Activated T-cell treated with anti-CD3 and anti-CD28 coated beads, Interleukin-2, amount 50 U/mL, for 72 hours (primary cell): ENCODE results near the gene EIF2D. TPM values are rescaled to one million over a fixed set of nuclear protein-coding genes. Genes with fewer than 3 reads are reported as not detected.
A peak's percentile ranks its signal among the peaks of the same experiment; 100 is the strongest.
"Not testable (repeated sequence)": the region's sequence is repeated elsewhere in the genome, so short reads cannot be mapped to it uniquely, and the experiment has no call there.

Experiments used
- ATAC-seq, 2 donors: fragments of 150-1000 bp; cut with Tn5 transposase; replicated peaks in 1 of 2; 2 replicates each; pipeline ENCODE4 v1.10.0; 2021; ENCODE audit warnings: moderate library complexity in 2 of 2, mild to moderate bottlenecking in 1 of 2
- DNase-seq, 2 donors: peaks; one replicate each; pipeline ENCODE4 v3.0.0; 2021 to 2022; ENCODE audit warnings: mixed read lengths in 1 of 2
- H3K27ac Mint-ChIP-seq: one replicate; pipeline ENCODE4 v1.8.0; 2022; ENCODE audit warnings: mild to moderate bottlenecking, moderate library complexity, mixed read lengths
- H3K27me3 Mint-ChIP-seq: one replicate; pipeline ENCODE4 v1.8.0; 2022; ENCODE audit warnings: low read depth, mixed read lengths
- H3K36me3 Mint-ChIP-seq, 2 donors: one replicate each; pipeline ENCODE4 v1.8.0; 2022; ENCODE audit warnings: mixed read lengths in 2 of 2, mild to moderate bottlenecking in 1 of 2; ENCODE audit not compliant: insufficient read depth in 2 of 2
- H3K4me1 Mint-ChIP-seq: one replicate; pipeline ENCODE4 v1.8.0; 2022; ENCODE audit warnings: low read depth, mixed read lengths
- H3K4me3 Mint-ChIP-seq, 2 donors: one replicate each; pipeline ENCODE4 v1.8.0; 2022; ENCODE audit warnings: mild to moderate bottlenecking in 2 of 2, mixed read lengths in 2 of 2, moderate library complexity in 2 of 2
- H3K9me3 Mint-ChIP-seq, 2 donors: one replicate each; pipeline ENCODE4 v1.8.0; 2022; ENCODE audit warnings: mixed read lengths in 2 of 2
- total RNA-seq, 2 donors: library from RNA; stranded (reverse); gene quantifications; one replicate each; pipeline ENCODE4 v1.2.3, GENCODE V29; 2022

The EIF2D gene
- total RNA-seq, 2 donors from 2014 or later: 129 to 158 TPM

- Mint-ChIP-seq H3K36me3 (peaks cover 0 to 3% of the 10 kb centered on the region in 2 donors), H3K4me3 (no peak overlapping the region), H3K9me3 (no peaks in the 10 kb centered on the region), H3K27ac (no peak overlapping the region), H3K27me3 (peaks cover 30% of the 10 kb centered on the region), H3K4me1 (peaks cover 17% of the 10 kb centered on the region)
- peak; percentile 27 to 29 for DNase-seq
- ATAC-seq: no peak
These were observed 18.8 kb upstream of the EIF2D start for GRCh38 chr1:206631085-206631509.

DNA sequence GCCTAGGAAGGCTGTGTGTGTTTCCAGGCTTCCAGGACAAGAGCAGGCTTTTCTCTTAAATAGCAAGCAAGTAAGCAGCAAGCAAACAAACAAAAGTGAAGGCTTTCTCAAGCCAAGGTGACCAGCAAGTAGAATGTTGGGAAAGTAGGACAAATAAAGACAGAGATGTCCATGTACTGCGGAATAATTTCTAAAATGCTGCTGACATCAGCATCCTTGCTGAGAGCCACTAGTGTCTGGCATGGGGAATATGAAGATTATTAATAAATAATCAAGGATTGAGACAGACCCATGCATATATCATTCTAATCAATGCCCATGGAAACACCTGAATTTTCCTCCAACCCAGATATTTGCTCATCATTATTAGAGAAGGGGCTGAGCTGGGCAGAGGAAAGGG, 16.7 kb upstream of the EIF2D start:
- H3K36me3 Mint-ChIP-seq: peaks cover 0 to 3% of the 10 kb centered on the region in 2 donors
- H3K9me3 Mint-ChIP-seq: no peaks in the 10 kb centered on the region
- peaks cover under 1% of the 10 kb centered on the region for H3K4me1 Mint-ChIP-seq
- DNase-seq (no peak), ATAC-seq (no peak)
- no peak overlapping the region for H3K4me3 Mint-ChIP-seq
- H3K27ac Mint-ChIP-seq: no peak overlapping the region
- H3K27me3 Mint-ChIP-seq: peaks cover 36% of the 10 kb centered on the region

- not testable (repeated sequence) for H3K36me3 Mint-ChIP-seq, H3K27ac Mint-ChIP-seq, H3K4me3 Mint-ChIP-seq, H3K4me1 Mint-ChIP-seq, DNase-seq, ATAC-seq, H3K9me3 Mint-ChIP-seq
- peaks cover 20% of the 10 kb centered on the region for H3K27me3 Mint-ChIP-seq
These were observed 14.1 kb upstream of the EIF2D start for GRCh38 chr1:206626396-206626795.

DNA sequence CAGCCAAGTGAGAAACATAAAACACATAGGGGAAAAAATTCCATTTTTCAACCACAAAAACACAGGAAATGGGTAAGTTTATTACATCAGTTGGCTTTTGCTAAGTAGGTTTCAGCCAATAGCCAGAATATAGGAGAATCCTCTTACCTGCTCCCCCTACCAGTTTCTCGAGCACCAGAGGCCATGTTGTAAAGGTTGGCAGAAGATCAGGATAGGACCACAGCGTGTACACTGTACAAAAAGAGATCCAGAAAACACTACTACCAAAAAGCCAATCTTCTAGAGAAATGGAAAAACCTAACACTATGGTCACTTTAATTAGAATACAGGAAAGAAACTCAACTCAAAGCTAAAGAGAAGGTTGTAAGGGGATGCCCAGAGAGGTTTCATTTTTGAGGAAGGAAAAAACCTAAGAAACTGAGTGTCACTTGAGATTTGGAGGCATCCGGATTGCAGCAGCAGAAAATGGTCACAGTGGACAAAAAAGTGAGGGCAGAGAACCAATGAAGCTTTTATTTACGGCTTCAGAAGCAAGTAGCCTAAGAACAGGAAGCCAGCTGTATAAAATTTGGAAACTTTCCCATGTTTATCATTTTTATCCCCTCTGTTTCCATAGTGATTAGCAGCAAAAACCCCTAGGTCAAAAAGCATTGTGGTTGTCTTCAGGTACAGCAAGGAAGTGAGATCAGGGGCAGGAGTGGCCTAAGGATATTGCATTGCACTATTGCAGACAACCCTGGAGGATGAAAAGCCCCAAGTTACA, 2.9 kb downstream of the EIF2D start:
- DNase-seq (no peak), ATAC-seq (peak; percentile 46 to 53)

GRCh38 chr1:206608108-206608698, 4.1 kb downstream of the EIF2D start:
- Mint-ChIP-seq H3K27me3 (no peaks in the 10 kb centered on the region), H3K4me3 (peak overlapping the region; percentile 65 to 90), H3K4me1 (peaks cover 61% of the 10 kb centered on the region), H3K36me3 (peaks cover 7 to 33% of the 10 kb centered on the region in 2 donors), H3K27ac (peak overlapping the region; percentile 26), H3K9me3 (no peaks in the 10 kb centered on the region)
- DNase-seq (peak; percentile 69 to 74), ATAC-seq (no peak)

More for the DNA sequence above, 2.9 kb downstream of the EIF2D start:
- H3K27me3 Mint-ChIP-seq: no peaks in the 10 kb centered on the region
- H3K27ac Mint-ChIP-seq: peak overlapping the region; percentile 98
- peaks cover 61% of the 10 kb centered on the region for H3K4me1 Mint-ChIP-seq
- peak overlapping the region; percentile 65 to 90 for H3K4me3 Mint-ChIP-seq
- no peaks in the 10 kb centered on the region for H3K9me3 Mint-ChIP-seq
- peaks cover 7 to 29% of the 10 kb centered on the region in 2 donors for H3K36me3 Mint-ChIP-seq

DNA sequence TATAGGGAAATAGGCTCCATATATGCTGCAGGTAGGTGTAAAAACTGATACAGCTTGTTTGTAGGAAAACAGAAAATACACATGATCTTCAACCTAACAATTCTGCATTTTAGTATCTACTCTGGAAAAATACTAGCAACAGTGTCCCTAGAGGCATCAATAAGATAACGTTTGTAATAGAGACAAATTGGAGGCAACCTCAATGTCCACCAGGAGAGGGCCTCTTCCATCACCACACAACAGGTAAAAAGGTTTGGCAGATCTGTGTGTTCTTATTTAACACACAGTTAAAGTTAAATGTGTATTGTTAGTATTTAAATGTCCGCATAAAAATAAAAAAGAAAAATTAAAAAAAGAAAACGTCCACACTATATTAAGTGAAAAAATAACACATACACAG, 5.4 kb downstream of the EIF2D start:
- H3K4me1 Mint-ChIP-seq: peaks cover 59% of the 10 kb centered on the region
- peak overlapping the region in 1 of 2 donors; percentile 61 for H3K4me3 Mint-ChIP-seq
- DNase-seq: no peak
- H3K9me3 Mint-ChIP-seq: no peaks in the 10 kb centered on the region
- no peak for ATAC-seq
- peaks cover 7 to 35% of the 10 kb centered on the region in 2 donors for H3K36me3 Mint-ChIP-seq
- no peaks in the 10 kb centered on the region for H3K27me3 Mint-ChIP-seq
- H3K27ac Mint-ChIP-seq: peak overlapping the region; percentile 82

GRCh38 chr1:206604861-206605260, 7.4 kb downstream of the EIF2D start:
- H3K9me3 Mint-ChIP-seq: no peaks in the 10 kb centered on the region
- ATAC-seq (no peak), DNase-seq (no peak)
- H3K27ac Mint-ChIP-seq: peak overlapping the region; percentile 30
- no peaks in the 10 kb centered on the region for H3K27me3 Mint-ChIP-seq
- no peak overlapping the region for H3K4me3 Mint-ChIP-seq
- H3K36me3 Mint-ChIP-seq: peaks cover 5 to 36% of the 10 kb centered on the region in 2 donors
- peaks cover 39% of the 10 kb centered on the region for H3K4me1 Mint-ChIP-seq

GRCh38 chr1:206600527-206600926, 11.7 kb downstream of the EIF2D start:
- Mint-ChIP-seq H3K27ac (no peak overlapping the region), H3K4me3 (no peak overlapping the region), H3K36me3 (peaks cover 4 to 32% of the 10 kb centered on the region in 2 donors), H3K9me3 (no peaks in the 10 kb centered on the region), H3K27me3 (no peaks in the 10 kb centered on the region), H3K4me1 (peaks cover 5% of the 10 kb centered on the region)
- DNase-seq (no peak), ATAC-seq (no peak)

DNA sequence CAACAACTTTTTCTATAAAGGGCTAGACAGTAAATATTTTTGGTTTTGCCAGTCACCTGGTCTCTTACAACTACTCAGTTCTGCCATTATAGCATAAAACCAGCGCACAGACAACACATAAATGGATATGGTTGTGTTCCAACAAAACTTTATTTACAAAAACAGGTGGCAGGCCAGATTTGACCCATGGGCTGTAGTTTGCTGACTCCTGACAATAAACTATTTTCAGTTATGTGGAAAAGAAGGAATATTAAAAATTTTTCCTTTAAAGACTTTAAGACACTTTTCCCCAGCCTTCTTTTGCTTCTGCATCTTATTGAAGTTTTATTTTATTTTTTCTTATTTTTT, 16.0 kb downstream of the EIF2D start:
- Mint-ChIP-seq H3K9me3 (no peaks in the 10 kb centered on the region), H3K27ac (peak overlapping the region; percentile 44), H3K27me3 (no peaks in the 10 kb centered on the region), H3K4me1 (peaks cover 21% of the 10 kb centered on the region), H3K36me3 (peaks cover 15 to 46% of the 10 kb centered on the region in 2 donors), H3K4me3 (no peak overlapping the region)
- ATAC-seq (no peak), DNase-seq (no peak)

- ATAC-seq: no peak
- H3K4me3 Mint-ChIP-seq: no peak overlapping the region
These were observed 16.5 kb downstream of the EIF2D start for GRCh38 chr1:206595581-206596318.

DNA sequence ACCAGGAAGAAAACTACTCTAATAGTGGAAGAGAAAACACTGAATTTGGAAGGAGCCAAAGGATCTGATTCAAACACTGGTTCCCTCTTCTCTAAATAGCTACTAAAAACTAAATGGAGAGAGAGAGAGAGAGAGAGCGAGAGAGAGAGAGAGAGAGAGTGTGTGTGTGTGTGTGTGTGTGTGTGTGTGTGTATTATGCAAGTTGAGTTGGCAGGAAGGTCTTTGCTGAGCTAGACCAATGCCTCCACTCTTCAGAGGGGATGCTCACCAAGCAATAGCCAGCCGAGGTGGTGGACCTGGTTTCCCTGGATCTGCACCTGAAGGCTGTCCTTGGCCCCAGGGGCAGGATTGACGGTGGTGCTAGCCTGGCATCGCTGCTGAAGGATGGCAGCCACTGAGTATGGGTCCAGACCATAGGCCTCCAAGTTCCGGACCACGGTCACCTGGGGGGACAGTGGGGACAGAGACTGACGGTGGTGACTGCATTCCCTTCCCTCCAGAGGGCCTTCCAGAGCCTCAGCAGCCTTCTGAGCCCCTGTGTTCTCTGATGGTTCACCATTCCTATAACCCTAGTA, 18.8 kb downstream of the EIF2D start:
- no peak for DNase-seq
- H3K27ac Mint-ChIP-seq: peak overlapping the region; percentile 99
- no peak overlapping the region for H3K4me3 Mint-ChIP-seq
- no peak for ATAC-seq
- H3K36me3 Mint-ChIP-seq: peaks cover 15 to 55% of the 10 kb centered on the region in 2 donors
- H3K27me3 Mint-ChIP-seq: no peaks in the 10 kb centered on the region
- H3K9me3 Mint-ChIP-seq: no peaks in the 10 kb centered on the region
- peaks cover 50% of the 10 kb centered on the region for H3K4me1 Mint-ChIP-seq

More at GRCh38 chr1:206595581-206596318, 16.5 kb downstream of the EIF2D start:
- Mint-ChIP-seq H3K27me3 (no peaks in the 10 kb centered on the region), H3K4me1 (peaks cover 26% of the 10 kb centered on the region), H3K27ac (peak overlapping the region; percentile 44), H3K36me3 (peaks cover 15 to 44% of the 10 kb centered on the region in 2 donors), H3K9me3 (no peaks in the 10 kb centered on the region)
- no peak for DNase-seq

DNA sequence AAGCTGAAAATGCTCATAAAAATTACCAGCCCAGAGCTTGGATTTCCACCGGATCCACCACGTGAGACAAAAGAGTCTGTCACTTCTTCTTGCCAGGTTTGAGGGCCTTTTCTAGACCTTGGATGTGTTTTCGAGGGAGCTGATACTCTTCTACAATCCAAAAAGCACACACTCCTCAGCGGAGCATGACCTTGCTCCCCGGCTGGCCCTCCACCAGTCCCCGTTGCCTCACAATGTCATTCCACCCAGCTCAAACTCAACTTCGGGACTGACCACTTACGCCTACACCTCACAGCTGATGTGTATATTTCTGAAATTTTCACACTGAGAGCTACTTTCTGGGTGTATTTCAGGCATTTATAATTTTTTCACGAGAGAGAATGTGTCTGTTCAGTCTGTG, 20.6 kb downstream of the EIF2D start:
- H3K9me3 Mint-ChIP-seq: no peaks in the 10 kb centered on the region
- peaks cover 63% of the 10 kb centered on the region for H3K4me1 Mint-ChIP-seq
- ATAC-seq: no peak

DNA sequence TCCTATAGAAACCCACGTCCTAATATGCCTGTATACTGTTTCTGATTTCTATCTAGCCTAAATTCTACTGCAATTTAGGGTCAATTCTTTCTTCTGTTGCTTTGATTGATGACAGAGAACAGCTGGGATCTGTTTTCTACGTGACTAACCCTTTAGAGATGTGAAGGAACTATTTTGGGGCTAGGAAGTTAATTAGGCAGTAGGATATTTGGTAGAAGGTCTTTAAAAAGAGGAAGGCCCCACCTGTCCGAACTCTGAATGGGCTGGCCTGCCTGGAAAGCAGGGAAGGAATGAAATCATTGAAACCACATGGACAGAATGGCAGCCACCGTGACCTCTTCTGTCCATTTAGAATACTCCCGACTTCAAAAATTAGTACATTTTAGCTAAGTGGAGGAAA, 21.0 kb downstream of the EIF2D start:
- H3K9me3 Mint-ChIP-seq: no peaks in the 10 kb centered on the region
- H3K27me3 Mint-ChIP-seq: no peaks in the 10 kb centered on the region
- peaks cover 66% of the 10 kb centered on the region for H3K4me1 Mint-ChIP-seq
- ATAC-seq (no peak), DNase-seq (no peak)
- peaks cover 16 to 59% of the 10 kb centered on the region in 2 donors for H3K36me3 Mint-ChIP-seq
- peak overlapping the region; percentile 31 to 89 for H3K4me3 Mint-ChIP-seq
- H3K27ac Mint-ChIP-seq: peak overlapping the region; percentile 99

More for the DNA sequence above, 20.6 kb downstream of the EIF2D start:
- Mint-ChIP-seq H3K27ac (peak overlapping the region; percentile 99), H3K27me3 (no peaks in the 10 kb centered on the region), H3K36me3 (peaks cover 16 to 60% of the 10 kb centered on the region in 2 donors), H3K4me3 (peak overlapping the region; percentile 18 to 57)
- DNase-seq: no peak
